ENCODE results near the gene ZNF143. TPM values are rescaled to one million over a fixed set of nuclear protein-coding genes. Genes with fewer than 3 reads are reported as not detected.
"Not testable (repeated sequence)": the region's sequence is repeated elsewhere in the genome, so short reads cannot be mapped to it uniquely, and the experiment has no call there.

Gene ZNF143
- total RNA-seq = 28.5 TPM

DNA sequence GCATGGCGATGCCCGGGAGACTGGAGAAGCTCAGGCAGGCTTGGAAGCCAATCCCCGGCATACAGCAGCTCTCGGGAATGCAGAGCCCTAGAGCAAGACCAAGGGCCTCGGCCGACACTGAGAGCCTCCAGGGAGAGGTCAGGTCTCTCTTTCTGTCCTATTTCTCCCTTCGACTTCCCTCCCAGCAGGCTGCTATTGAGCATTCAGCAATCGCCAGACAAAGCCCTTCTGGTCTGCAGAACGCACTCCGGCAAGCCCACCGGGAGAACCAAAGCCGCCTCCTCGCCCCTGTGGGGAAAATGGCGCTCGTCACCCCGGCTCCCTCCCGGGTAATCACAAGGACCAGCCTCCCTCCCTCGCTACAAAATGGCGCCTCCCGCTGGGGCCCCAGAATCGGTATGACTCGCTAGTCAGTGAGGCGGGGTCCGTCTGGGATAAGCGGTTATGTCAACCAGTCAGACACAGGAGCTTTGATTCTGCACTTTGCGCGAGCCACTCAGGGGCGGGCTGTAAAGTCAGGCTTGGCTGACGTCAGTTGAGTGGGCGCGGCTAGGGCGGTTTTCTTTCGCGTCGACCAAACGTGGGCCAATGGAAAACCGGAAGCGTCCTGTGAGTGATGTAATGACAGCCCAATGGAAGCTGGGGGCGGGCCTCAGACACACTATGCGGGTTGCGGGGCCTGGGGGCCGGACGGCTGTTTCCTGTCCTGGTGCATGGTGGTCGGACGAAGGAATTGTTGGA is at the start of gene ZNF143:
TSS of gene ZNF143 (plus strand) at position 691 of the 741 bp plus-strand sequence. CDS start 10,297 bp downstream, outside the sequence.
- DNase-seq (ENCODE audit: low spot score) = peak; percentile 100

DNA sequence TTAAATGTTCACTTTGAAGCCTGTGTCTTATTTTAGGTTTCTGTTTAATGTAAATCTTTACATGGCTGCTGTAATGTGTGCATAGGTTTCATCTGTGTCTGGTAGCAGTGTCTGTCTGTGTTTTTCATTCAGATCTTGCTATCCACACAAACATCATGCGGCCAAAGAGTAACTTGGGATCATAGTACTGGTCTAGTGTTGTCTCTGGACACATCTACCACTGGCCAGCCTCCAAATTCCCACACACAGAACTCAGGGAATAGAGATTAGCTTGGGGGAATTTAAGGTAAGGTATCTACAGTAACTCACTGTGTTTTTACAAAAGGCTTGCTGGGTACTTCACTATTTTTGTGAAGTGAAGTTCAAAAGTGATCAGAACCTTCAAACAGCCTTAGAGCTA is 32.1 kb upstream of the ZNF143 start:
- no peak for DNase-seq (ENCODE audit: low spot score)

DNA sequence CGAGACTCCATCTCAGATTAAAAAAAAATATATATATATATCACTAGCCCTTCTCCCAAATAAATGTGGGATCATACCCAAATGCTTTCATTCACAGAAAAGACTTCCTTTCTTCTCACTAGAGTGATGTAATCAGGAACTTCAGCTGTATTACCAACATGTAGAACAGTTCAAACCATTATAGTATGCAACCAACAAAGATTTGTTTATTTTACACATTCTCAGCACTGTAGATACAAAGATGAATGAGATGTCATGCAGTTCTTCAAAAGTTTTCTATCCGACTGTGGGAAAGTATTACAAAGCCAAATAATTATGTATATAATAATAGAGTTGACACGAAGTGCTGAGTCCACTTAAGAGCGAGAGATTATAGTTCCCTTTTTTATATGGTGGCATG is 22.2 kb upstream of the ZNF143 start:
- no peak for DNase-seq (ENCODE audit: low spot score)

DNA sequence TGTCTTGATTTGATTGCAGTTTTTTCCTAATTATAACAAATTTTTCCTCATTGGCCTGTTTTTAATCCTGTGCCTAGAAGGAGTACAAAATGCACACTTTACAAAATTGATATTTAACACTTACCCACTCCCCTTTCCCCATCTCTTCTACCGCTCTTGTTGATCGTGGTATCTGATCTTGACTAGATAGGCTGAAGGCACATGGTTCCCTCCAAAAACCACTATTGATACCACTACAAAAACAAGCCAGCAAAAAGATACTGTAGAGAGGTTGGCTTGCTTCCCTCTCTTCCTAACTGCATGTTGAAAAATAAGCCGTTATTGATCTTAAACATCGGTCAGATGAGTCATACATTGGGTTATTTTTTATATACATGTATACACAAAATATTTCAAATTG is 14.6 kb upstream of the ZNF143 start:
- DNase-seq (ENCODE audit: low spot score) = no peak

DNA sequence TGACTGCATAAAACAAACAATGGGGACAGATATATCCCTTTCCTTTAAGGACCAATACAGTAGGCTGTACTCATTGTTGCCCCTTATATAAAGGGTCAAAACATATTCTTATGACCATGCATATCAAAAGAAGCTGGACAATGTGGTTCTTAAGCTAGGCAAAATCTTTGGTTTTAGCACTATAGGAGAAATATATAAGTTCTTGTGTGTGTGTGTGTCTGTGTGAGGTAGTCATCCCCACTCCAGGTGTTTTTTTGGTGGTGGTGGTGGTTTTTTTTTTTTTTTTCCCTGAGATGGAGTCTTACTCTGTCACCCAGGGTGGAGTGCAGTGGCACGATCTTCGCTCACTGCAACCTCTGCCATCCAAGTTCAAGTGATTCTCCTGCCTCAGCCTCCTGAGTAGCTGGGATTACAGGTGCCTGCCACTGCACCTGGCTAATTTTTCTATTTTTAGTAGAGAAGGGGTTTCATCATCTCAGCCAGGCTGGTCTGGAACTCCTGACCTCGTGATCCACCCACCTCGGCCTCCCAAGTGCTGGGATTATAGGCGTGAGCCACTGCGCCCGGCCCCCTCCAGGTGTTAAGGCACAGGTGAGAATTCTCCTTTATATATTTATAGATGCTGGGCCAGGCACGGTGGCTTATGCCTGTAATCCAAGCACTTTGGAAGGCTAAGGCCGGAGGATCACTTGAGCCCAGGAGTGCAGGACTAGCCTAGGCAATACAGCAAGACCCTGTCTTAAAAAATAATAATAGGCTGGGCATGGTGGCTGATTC is 12.0 kb upstream of the ZNF143 start:
- DNase-seq (ENCODE audit: low spot score) = no peak

DNA sequence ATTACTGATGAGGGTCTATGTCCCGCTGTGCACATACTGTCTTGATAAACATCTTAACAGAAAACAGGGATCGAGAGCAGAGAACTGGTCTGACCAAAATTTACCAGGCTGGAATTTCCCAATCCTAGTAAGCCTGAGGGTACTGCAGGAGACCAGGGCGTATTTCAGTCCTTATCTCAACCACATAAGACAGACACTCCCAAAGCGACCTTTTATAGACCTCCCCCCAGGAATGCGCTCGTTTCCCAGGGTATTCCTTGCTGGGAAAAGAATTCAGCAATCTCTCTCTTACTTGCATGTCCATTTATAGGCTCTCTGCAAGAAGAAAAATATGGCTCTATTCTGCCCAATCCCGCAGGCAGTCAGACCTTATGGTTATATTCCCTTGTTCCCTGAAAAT is 8.8 kb upstream of the ZNF143 start:
- not testable (repeated sequence) for DNase-seq (ENCODE audit: low spot score)

DNA sequence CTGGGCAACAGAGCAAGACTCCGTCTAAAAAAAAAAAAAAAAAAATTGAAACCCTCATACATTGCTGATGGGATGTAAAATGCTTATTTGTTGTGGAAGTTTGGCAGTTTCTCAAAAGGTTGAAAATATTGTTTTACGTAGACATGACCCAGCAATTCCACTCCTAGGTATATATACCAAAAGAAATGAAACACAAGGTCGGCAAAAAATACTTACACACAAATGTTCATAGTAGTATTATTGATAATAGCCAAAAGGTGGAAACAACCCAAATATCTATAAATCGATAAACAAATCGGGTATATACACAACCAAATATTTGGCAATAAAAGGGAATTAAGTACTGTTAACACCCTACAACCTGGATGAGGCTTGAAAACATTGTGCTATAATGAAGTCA is 5.1 kb upstream of the ZNF143 start:
- no peak for DNase-seq (ENCODE audit: low spot score)

DNA sequence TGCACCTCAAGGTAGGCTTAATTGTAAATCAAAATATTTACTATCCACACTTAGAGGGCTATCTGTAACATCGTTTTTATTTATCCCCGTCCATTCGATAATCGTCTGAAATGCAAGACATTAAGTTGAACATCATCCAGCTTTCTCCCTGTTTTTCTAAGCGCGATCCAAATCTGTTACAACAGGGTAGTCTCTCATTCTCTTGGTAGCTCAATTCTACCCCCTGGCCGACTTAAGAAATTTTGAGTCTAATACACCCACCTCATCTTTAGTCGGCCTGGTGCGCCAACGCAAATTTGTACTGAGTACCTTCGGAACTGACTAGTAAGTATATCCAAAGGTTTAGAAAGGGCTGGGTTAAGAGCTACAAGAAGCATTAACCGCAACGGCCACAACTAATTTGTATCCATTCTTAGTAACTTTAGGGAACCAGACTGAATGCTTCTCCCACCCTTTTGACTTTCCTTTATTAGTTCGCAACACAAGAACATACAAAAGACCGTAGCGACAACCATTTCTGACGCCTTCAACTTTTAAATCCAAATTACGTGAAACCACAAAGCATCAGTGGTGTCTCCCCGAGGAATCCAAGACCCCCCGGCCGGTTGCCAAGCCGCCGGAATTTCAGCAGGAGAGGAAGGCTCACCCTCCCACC is 1.0 kb upstream of the ZNF143 start:
- peak; percentile 20 for DNase-seq (ENCODE audit: low spot score)

DNA sequence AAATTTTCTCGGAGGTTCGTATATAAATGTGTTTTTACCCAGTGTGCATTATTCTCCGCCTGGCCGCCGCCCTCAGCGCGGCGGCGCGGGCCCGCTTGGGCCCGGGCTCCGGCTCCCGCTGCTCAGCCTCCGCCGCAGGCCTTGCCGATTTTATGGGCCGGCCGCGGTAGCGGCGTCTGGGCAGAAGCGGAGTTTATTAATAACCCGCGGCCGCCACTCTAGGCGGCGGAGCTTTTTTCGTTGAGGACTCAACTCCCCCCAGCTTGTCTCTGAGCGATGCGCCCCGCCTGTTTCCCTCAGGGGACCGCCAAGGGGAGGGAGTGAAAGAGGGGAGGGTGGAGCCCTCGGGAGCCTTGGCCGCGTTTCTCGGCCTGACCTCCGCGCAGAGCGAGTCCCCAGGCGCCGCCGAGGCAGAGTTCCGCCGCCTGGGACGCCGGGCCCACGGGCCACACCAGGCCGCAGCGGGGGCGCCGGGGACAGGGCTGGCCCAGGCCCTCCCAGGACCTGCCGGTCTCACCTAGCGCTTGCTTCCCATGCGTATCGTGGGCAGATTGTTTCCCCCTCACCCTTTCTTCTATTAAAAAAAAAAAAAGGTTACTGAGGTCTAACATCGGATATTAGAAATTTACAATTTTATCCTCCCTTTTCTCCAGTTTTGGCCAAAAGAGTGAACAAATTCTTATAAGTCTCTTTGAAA is 399 bp downstream of the ZNF143 start:
- peak; percentile 83 for DNase-seq (ENCODE audit: low spot score)

DNA sequence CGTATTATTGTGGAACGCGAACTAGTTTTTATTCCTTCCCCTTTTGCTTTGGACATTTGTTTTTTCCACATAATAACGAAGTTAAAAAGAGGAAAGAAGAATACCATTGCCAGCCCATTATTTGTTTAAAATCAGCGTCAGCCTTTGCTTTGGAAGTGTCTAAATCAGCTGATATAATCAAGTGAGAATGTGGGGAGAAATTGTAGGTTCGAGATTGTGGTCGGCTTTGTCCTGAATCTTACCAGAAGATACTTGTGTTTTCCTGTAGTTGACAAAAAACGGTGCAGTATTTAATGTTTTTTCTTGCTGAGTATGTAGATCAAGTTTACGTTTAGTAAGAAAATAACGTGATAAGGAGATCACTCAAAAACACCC is 935 bp downstream of the ZNF143 start:
- no peak for DNase-seq (ENCODE audit: low spot score)

DNA sequence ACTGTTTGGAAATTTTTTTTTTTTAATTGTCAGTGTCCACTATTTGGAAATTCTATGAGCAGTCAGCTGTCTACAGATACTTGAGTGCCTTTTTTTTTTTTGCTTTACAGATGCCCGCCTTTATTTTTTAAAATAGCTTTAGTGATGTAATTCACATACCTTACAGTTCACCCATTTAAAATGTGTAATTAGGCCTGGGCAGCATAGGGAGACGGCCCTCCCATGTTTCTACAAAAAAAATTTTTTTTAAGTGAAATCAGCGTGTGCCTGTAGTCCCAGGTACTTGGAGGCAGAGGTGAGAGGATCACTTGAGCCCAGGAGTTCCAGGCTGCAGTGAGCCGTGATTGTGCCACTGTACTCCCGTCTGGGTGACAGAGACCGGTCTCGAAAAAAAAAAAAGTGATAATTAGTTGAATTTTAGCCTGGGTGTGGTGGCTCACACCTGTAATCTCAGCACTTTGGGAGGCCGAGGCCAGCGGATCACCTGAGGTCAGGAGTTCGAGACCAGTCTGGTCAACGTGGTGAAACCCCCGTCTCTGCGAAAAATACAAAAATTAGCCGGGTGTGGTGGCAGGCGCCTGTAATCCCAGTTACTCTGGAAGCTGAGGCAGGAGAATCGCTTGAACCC is 1.5 kb downstream of the ZNF143 start:
- DNase-seq (ENCODE audit: low spot score) = no peak

DNA sequence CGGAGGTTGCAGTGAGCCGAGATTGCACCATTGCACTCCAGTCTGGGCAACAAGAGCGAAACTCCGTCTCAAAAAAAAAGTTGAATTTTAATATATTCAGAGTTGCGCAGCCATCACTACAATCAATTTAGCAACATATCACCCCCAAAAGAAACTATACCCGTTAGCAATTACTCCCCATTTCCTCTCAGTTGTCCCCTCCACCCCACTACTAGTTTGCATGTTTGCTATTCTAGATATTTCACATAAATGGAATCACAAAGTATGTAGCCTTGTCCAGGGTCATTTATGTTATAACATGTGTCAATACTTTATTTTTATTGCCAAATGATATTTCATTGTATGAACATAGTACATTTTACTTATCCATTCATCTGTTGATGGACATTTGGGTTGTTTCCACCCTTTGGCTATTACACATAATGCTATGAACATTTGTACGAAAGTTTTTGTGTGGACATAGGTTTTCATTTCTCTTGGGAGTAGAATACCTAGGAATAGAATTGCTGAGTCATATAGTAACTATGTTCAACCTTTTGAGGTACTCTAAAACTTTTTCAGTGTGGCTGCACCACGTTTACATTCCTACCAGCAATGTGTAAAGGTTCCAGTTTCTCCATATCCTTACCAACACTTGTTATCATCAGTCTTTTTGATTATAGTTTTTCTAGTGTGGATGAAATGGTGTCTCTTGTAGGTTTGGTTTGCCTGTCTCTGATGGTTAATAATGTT is 2.2 kb downstream of the ZNF143 start:
- no peak for DNase-seq (ENCODE audit: low spot score)

DNA sequence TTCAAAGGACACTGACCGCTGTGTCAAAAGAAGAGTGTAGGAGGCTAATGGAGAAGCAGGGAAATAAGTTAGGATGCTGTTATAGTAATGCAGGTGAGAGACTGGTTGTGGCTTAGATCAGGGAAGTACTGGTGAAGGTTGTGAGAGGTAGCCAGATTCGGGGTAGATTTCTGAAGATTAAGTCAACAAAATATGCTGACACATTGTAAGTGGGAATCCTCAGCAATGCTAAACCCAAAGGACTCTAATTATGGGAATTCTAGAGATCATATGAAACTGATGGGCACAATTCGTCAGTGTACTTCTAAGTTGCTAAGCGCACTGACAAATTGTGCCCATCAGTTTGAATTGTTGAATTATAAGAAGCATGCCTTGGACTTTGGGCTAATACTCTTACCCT is 10.0 kb downstream of the ZNF143 start:
- no peak for DNase-seq (ENCODE audit: low spot score)

DNA sequence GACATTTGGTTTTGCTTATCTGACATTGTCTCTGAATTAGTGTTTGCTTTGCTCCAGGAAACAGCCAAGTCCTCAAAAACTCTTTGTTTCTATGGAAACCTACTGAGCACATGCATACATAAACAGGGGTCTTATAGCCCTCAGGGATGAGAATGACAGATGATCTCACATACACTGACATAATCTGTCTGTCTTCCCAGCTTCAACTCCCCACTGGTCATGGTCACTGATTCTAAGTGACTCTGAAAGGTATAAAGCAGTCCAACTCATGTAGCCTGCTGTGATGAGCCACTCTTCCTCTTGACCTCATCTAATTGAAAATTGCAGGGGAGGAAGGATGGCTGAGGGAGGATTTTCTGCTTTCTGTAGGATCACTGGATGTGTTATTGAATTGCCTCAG is 12.6 kb downstream of the ZNF143 start:
- no peak for DNase-seq (ENCODE audit: low spot score)

DNA sequence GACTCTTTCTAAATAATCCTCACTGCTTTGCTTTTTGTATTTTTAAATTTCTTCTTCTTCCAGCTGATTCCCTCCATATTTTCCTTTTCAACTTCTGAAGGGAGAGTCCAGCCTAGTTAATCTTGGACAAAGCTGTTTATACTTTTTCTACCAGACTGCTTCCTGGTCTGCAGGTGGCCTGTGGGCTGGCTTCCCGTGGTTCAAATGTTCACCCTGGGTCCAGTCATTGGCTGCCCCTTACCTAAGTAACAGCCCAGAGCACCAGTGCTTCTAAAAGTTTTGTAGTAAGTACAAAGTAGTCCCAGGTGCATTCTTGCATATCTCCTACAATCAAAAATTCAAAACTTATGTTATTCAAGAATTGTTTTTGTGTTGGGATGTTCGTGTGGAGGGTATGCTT is 19.1 kb downstream of the ZNF143 start:
- DNase-seq (ENCODE audit: low spot score) = no peak

DNA sequence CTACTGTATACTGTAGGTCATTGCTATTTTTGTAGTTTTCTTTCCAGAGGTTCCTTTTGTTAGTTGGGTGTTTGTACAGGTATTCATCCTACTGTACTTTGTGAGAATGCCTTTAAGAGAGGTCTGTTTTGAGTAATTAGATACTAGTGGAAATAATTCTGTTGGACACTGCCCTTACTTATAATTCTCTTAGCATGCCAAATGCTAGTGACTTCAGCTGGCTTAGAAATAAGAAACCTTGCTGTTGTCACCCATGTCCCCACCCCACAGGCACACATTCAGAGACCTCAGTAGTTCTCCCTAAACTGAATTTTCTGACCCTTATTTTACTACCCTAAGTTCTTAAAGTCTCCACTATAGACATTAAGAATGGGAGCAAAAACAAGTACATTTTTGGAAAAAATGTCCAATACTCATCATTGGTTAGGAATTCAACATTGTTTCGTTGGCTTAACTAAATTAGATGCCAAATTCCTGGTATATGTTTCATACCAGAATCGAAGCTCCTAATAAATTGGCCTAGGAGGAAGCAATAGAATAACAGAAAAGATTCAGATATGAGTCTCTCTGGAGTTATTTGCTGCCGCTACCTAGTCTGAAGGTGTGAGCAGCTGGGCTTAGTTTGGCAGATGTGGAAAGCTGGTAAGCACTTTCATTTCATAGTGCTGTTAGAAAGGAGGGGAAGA is 28.4 kb downstream of the ZNF143 start:
- DNase-seq (ENCODE audit: low spot score) = no peak

DNA sequence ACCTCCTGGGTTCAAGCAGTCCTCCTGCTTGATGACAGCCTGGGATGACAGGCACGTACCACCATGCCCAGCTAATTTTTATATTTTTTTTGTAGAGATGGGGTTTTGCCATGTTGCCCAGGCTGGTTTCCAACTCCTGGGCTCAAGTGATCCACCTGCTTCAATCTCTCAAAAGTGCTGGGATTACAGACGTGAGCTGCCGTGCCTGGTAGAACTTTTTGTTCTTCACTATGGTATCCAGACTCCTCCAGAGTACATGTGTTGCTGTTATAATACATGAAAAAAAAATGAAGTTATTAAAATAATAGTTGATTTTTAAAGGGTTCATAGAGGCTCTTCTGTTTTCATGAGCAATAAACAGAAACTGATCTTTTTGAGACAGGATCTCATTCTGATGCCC is 29.6 kb downstream of the ZNF143 start:
- DNase-seq (ENCODE audit: low spot score) = no peak

DNA sequence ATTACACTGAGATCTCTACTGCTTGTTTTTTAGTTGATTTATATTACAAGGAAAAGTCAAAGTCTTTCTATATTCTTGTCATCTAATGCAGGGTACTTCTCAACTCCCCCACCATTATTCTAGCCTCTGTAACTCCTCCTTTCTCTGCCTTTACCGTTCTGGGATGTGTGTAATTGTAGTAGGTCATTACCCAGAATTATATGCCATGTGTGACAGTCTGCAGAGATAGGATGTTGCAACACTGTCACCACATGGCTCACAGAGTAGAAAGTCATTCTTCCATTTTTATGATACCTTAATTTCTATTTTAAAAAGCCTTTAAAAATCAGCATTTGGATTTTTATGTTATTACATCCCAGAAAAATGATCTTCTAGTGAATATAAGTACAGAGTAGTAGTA is 32.7 kb downstream of the ZNF143 start:
- no peak for DNase-seq (ENCODE audit: low spot score)

DNA sequence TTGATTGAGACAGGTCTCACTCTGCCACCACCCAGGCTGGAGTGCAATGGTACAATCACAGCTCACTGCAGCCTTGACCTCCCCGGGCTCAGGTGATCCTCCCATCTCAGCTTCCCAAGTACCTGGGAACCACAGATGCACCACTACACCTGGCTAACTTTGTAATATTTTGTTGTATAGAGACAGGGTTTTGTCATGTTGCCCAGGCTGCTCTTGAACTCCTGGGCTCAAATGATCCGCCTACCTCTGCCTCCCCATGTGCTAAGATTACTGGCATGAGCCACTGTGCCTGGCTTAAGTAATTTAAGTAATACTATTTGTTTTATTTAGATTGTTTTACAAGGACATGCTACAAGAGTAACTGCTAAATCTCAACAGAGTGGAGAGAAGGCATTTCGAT is 33.5 kb downstream of the ZNF143 start:
- no peak for DNase-seq (ENCODE audit: low spot score)

DNA sequence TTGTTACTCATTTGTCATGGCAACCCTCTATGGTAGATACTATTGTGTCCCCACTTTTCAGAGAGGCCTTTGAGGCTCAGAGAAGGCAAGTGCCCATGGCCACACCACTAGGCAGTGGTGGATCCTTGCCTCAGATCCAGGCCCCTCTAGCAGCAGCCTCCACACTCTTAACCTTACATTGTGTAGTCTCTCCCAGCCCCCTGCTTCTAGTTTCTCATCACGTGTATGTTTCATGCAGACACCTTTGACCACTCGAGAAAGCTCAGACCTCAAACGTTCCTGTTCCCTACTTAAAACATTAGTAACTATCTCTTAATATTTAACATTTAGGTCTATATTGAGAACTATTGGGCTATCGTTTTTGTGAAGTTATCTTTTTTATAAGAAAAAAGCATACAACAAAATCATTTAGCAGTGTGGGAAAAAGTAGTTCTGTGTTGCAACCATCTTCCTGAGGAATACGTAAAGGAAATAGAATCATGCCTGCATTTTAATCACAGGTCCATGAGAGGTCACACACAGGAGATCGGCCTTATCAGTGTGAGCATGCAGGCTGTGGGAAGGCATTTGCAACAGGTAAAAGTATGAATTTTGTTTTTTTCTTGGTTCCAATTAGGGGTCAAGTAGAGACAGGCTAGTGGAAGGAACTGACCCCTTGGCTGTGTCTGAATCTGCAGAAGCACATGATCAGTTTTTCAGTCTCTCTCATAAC is 35.1 kb downstream of the ZNF143 start:
- no peak for DNase-seq (ENCODE audit: low spot score)
